ENCODE results near the gene SPRR2D. TPM values are rescaled to one million over a fixed set of nuclear protein-coding genes. Genes with fewer than 3 reads are reported as not detected.
A peak's percentile ranks its signal among the peaks of the same experiment; 100 is the strongest.
"Not testable (repeated sequence)": the region's sequence is repeated elsewhere in the genome, so short reads cannot be mapped to it uniquely, and the experiment has no call there.

The SPRR2D gene
- total RNA-seq, 5 donors from 2014 or later (not counting 1 experiment from before 2014, with no cell fraction given) = not detected

DNA sequence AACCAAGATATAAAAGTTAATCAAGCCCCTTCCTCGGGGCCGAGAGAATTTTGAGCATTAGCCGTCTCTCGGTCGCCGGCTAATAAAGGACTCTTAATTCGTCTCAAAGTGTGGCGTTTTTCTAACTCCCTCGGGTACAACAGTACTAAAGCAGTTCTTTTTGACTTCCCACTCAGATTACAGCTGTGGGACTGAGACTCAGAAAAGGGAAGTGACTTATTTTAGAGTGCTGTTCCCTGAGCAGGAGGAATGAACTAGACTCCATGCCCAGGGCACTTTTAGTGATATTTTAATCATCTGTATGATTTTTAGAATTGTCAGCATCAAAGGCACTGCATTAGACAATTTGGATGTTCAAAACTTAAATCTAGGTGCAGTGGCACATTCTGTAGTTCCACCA is 18.6 kb downstream of the SPRR2D start:
- POLR2A ChIA-PET; H3K4me1 ChIP-seq (ENCODE audit: control insufficient read depth in 1 of 2, extremely low read depth in 1 of 2, insufficient read depth in 2 of 2, low read length in 2 of 2); H3K36me3 Mint-ChIP-seq; H3K4me3 Mint-ChIP-seq; H3K4me1 Mint-ChIP-seq; H3K27ac ChIP-seq (ENCODE audit: low read length); H3K9me3 Mint-ChIP-seq; H3K36me3 ChIP-seq (ENCODE audit: control insufficient read depth in 2 of 2, extremely low read depth in 1 of 2, insufficient read depth in 1 of 2, low read length in 1 of 2); H3K27ac Mint-ChIP-seq; CTCF ChIA-PET; ATAC-seq (replicated peaks in 1 of 4); DNase-seq; H3K4me3 ChIP-seq (ENCODE audit: control insufficient read depth in 1 of 2, extremely low read depth in 1 of 2, low read length in 1 of 2); H3K9me3 ChIP-seq: not testable (repeated sequence)
- no CpG with 5 or more reads among the region's 9 CpGs for WGBS (ENCODE audit: insufficient coverage)
- peaks cover 35 to 40% of the 10 kb centered on the region in 2 donors for H3K27me3 Mint-ChIP-seq
- peaks cover 2 to 12% of the 10 kb centered on the region in 2 experiments for H3K27me3 ChIP-seq (replicated peaks in 1 of 2; ENCODE audit: control insufficient read depth in 2 of 2, extremely low read depth in 1 of 2, insufficient read depth in 2 of 2, low read length in 1 of 2)

DNA sequence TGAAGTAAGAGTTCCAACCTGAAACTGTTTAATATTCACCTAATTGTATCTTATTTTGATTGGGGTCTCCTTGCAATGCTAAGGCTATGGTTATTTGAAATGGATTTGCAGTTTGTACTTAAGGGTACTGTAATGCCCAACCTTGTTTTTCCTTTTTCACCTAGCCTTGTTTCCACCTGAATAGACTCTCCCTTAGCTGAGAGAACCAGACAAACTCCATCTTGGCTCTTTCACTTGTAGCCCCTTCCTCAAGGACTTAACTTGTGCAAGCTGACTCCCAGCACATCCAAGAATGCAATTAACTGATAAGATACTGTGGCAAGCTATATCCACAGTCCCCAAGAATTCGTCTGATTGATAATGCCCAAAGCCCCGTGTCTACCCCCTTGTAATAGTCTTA is 19.1 kb downstream of the SPRR2D start:
- DNase-seq; H3K36me3 ChIP-seq (ENCODE audit: control insufficient read depth in 2 of 2, extremely low read depth in 1 of 2, insufficient read depth in 1 of 2, low read length in 1 of 2); H3K9me3 ChIP-seq; H3K4me1 ChIP-seq (ENCODE audit: control insufficient read depth in 1 of 2, extremely low read depth in 1 of 2, insufficient read depth in 2 of 2, low read length in 2 of 2); ATAC-seq (replicated peaks in 1 of 4); H3K4me3 ChIP-seq (ENCODE audit: control insufficient read depth in 1 of 2, extremely low read depth in 1 of 2, low read length in 1 of 2); H3K4me3 Mint-ChIP-seq; H3K36me3 Mint-ChIP-seq; POLR2A ChIA-PET; H3K4me1 Mint-ChIP-seq; CTCF ChIA-PET; H3K27ac ChIP-seq (ENCODE audit: low read length); H3K27ac Mint-ChIP-seq; H3K9me3 Mint-ChIP-seq: not testable (repeated sequence)
- peaks cover 2 to 12% of the 10 kb centered on the region in 2 experiments for H3K27me3 ChIP-seq (replicated peaks in 1 of 2; ENCODE audit: control insufficient read depth in 2 of 2, extremely low read depth in 1 of 2, insufficient read depth in 2 of 2, low read length in 1 of 2)
- WGBS (ENCODE audit: insufficient coverage) = no CpG with 5 or more reads among the region's 2 CpGs
- peaks cover 35 to 41% of the 10 kb centered on the region in 2 donors for H3K27me3 Mint-ChIP-seq

DNA sequence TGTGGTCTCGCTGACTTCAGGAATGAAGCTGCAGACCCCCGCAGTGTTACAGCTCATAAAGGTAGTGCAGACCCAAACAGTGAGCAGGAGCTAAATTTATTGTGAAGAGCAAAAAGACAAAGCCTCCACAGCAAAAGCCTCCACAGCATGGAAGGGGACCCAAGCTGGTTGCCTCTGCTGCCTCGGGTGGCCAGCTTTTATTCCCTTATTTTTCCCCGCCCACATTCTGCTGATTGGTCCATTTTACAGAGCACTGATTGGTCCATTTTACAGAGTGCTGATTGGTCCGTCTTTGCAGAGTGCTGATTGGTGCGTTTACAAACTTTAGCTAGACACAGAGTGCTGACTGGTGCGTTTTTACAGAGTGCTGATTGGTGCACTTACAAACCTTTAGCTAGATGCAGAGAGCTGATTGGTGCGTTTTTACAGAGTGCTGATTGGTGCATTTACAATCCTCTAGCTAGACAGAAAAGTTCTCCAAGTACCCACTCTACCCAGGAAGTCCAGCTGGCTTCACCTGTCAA is 29.6 kb downstream of the SPRR2D start:
- WGBS (ENCODE audit: insufficient coverage) = 76% methylated on average over 5 of the region's 8 CpGs
- ATAC-seq (replicated peaks in 1 of 4); POLR2A ChIA-PET; H3K4me1 Mint-ChIP-seq; H3K27ac ChIP-seq (ENCODE audit: low read length); CTCF ChIA-PET; H3K36me3 ChIP-seq (ENCODE audit: control insufficient read depth in 2 of 2, extremely low read depth in 1 of 2, insufficient read depth in 1 of 2, low read length in 1 of 2); H3K9me3 Mint-ChIP-seq; H3K9me3 ChIP-seq; H3K36me3 Mint-ChIP-seq; DNase-seq; H3K4me1 ChIP-seq (ENCODE audit: control insufficient read depth in 1 of 2, extremely low read depth in 1 of 2, insufficient read depth in 2 of 2, low read length in 2 of 2); H3K27me3 ChIP-seq (replicated peaks in 1 of 2; ENCODE audit: control insufficient read depth in 2 of 2, extremely low read depth in 1 of 2, insufficient read depth in 2 of 2, low read length in 1 of 2); H3K4me3 ChIP-seq (ENCODE audit: control insufficient read depth in 1 of 2, extremely low read depth in 1 of 2, low read length in 1 of 2); H3K4me3 Mint-ChIP-seq; H3K27ac Mint-ChIP-seq: not testable (repeated sequence)
- peaks cover 5 to 13% of the 10 kb centered on the region in 2 donors for H3K27me3 Mint-ChIP-seq

DNA sequence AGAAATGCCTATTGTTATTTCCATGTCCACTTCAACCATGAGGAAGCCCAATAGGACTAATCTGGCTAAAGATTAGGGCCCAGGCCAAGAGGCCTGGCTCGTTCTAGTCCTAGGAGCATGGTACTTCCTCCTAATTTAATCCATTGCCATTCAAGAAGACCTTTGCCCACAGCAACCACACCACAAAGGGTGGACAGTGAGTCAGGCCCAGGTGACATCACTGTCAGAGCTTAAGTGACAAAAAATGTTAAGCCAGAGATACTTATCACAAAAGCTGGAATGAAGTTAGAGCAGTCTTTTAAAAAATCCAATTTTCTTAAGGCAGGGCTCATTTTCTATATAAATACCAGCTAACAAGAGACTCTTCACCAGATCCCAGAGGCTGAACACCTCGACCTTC is 39.5 kb downstream of the SPRR2D start, which contains the start of gene SPRR3:
Gene SPRR3, plus strand, starts transcription at position 368 of the 400 bp plus-strand sequence. CDS start 1,272 bp downstream, outside the sequence.
- Mint-ChIP-seq H3K27me3 (peaks cover 21 to 24% of the 10 kb centered on the region in 2 donors), H3K9me3 (no peaks in the 10 kb centered on the region), H3K36me3 (no peaks in the 10 kb centered on the region), H3K27ac (peak within 1 kb of the TSS in 1 of 2 donors; percentile 16), H3K4me3 (no peak within 1 kb of the TSS), H3K4me1 (no peaks in the 10 kb centered on the region)
- CTCF ChIA-PET = no interaction called here
- Histone ChIP-seq H3K27me3 (replicated peaks in 1 of 2; ENCODE audit: control insufficient read depth in 2 of 2, extremely low read depth in 1 of 2, insufficient read depth in 2 of 2, low read length in 1 of 2) (peaks cover 0 to 10% of the 10 kb centered on the region in 2 experiments), H3K27ac (ENCODE audit: low read length) (no peak within 1 kb of the TSS), H3K36me3 (ENCODE audit: control insufficient read depth in 2 of 2, extremely low read depth in 1 of 2, insufficient read depth in 1 of 2, low read length in 1 of 2) (no peaks in the 10 kb centered on the region), H3K4me3 (ENCODE audit: control insufficient read depth in 1 of 2, extremely low read depth in 1 of 2, low read length in 1 of 2) (no peak within 1 kb of the TSS), H3K4me1 (ENCODE audit: control insufficient read depth in 1 of 2, extremely low read depth in 1 of 2, insufficient read depth in 2 of 2, low read length in 2 of 2) (no peaks in the 10 kb centered on the region), H3K9me3 (no peaks in the 10 kb centered on the region)
- POLR2A ChIA-PET = no interaction called here
- 80% methylated on average over 1 of the region's 2 CpGs for WGBS (ENCODE audit: insufficient coverage)
- DNase-seq (no peak), ATAC-seq (replicated peaks in 1 of 4) (no peak)

DNA sequence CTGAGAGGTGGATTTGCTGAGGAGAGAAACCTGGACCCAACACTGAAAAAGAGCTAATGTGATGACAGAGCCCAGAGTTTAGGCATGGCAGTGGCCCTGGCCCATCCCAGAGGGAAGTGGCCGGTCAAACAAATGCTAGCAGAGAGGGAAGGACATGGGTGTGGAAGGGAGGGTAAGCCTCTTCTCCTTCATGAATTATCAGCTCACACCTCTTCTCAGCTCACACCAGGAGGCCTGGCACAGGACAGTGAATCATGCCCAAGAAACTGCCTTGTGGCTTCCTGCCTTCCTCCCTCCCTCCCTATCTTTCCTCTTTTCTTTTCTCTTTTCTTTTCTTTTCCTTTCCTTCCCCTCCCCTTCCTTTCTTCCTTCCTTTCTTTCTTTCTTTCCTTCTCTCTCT is 40.6 kb downstream of the SPRR2D start:
- no peak for ATAC-seq (replicated peaks in 1 of 4)
- Histone ChIP-seq H3K27me3 (replicated peaks in 1 of 2; ENCODE audit: control insufficient read depth in 2 of 2, extremely low read depth in 1 of 2, insufficient read depth in 2 of 2, low read length in 1 of 2) (peaks cover 2 to 10% of the 10 kb centered on the region in 2 experiments), H3K27ac (ENCODE audit: low read length) (no peak overlapping the region), H3K36me3 (ENCODE audit: control insufficient read depth in 2 of 2, extremely low read depth in 1 of 2, insufficient read depth in 1 of 2, low read length in 1 of 2) (no peaks in the 10 kb centered on the region), H3K4me1 (ENCODE audit: control insufficient read depth in 1 of 2, extremely low read depth in 1 of 2, insufficient read depth in 2 of 2, low read length in 2 of 2) (no peaks in the 10 kb centered on the region), H3K4me3 (ENCODE audit: control insufficient read depth in 1 of 2, extremely low read depth in 1 of 2, low read length in 1 of 2) (no peak overlapping the region), H3K9me3 (no peaks in the 10 kb centered on the region)
- no CpG with 5 or more reads among the region's 1 CpG for WGBS (ENCODE audit: insufficient coverage)
- POLR2A ChIA-PET = no interaction called here
- H3K27me3 Mint-ChIP-seq = peaks cover 21 to 28% of the 10 kb centered on the region in 2 donors
- H3K36me3 Mint-ChIP-seq = no peaks in the 10 kb centered on the region
- DNase-seq = no peak
- peak overlapping the region in 1 of 2 donors; percentile 16 for H3K27ac Mint-ChIP-seq
- no peak overlapping the region for H3K4me3 Mint-ChIP-seq
- H3K4me1 Mint-ChIP-seq = no peaks in the 10 kb centered on the region
- H3K9me3 Mint-ChIP-seq = peaks cover 0 to 4% (median 0%) of the 10 kb centered on the region in 3 donors
- CTCF ChIA-PET = interaction anchor here in 1 of 2 donors (0.7 kb wide), 1 partner anchor 8 kb away, joined by 14 read pairs; no protein-coding TSS in a partner anchor

DNA sequence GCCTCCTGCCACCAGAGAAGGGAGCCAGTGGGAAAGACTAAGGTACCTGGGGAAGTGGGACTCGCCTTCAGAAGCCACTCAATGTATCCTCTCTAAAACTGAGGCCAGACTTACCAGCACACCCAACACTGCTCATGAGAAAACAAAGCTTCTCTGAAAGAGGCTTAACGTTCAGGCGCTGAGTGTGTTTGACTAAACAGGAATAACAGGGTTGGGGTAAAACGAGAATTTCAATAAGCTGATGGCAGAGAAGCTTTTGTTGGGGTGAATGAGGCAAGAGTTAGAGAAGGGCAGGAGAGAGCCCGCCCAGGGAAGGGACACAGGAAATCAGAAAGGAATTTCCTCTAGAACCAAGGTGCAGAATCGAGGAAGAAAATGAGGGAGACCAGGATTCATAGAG is 41.1 kb downstream of the SPRR2D start:
- no peaks in the 10 kb centered on the region for H3K4me1 ChIP-seq (ENCODE audit: control insufficient read depth in 1 of 2, extremely low read depth in 1 of 2, insufficient read depth in 2 of 2, low read length in 2 of 2)
- peaks cover 21 to 29% of the 10 kb centered on the region in 2 donors for H3K27me3 Mint-ChIP-seq
- H3K36me3 ChIP-seq (ENCODE audit: control insufficient read depth in 2 of 2, extremely low read depth in 1 of 2, insufficient read depth in 1 of 2, low read length in 1 of 2) = no peaks in the 10 kb centered on the region
- no peak overlapping the region for H3K27ac Mint-ChIP-seq
- ATAC-seq (replicated peaks in 1 of 4) (no peak), DNase-seq (no peak)
- 70% methylated on average over 5 of the region's 6 CpGs for WGBS (ENCODE audit: insufficient coverage)
- no peak overlapping the region for H3K27ac ChIP-seq (ENCODE audit: low read length)
- ChIA-PET CTCF (no interaction called here), POLR2A (no interaction called here)
- H3K4me3 Mint-ChIP-seq = no peak overlapping the region
- no peak overlapping the region for H3K4me3 ChIP-seq (ENCODE audit: control insufficient read depth in 1 of 2, extremely low read depth in 1 of 2, low read length in 1 of 2)
- H3K9me3 Mint-ChIP-seq = peaks cover 0 to 7% (median 0%) of the 10 kb centered on the region in 3 donors
- peaks cover 2 to 10% of the 10 kb centered on the region in 2 experiments for H3K27me3 ChIP-seq (replicated peaks in 1 of 2; ENCODE audit: control insufficient read depth in 2 of 2, extremely low read depth in 1 of 2, insufficient read depth in 2 of 2, low read length in 1 of 2)
- no peaks in the 10 kb centered on the region for H3K4me1 Mint-ChIP-seq
- H3K36me3 Mint-ChIP-seq = no peaks in the 10 kb centered on the region
- no peaks in the 10 kb centered on the region for H3K9me3 ChIP-seq

DNA sequence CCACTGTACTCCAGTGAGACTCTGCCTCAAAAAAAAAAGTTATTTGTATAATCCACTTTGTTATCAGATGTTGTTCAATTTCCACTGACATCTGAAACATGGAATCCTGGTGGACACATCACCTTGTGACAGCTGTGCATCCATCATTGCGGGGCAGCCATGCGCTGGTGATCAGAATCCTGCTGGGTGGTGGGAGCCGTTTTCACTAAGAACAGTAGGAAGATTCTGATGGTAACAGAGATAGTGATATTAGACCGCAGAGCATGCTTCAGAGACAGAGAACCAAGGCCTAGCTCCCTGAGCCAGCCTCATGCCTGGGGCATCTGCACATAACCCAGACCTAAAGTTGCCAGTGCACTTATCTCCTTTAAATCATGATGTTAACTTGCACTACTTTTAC is 42.4 kb downstream of the SPRR2D start:
- Mint-ChIP-seq H3K27ac (no peak overlapping the region), H3K36me3 (no peaks in the 10 kb centered on the region), H3K4me3 (no peak overlapping the region), H3K9me3 (peaks cover 0 to 7% (median 0%) of the 10 kb centered on the region in 3 donors), H3K4me1 (no peaks in the 10 kb centered on the region), H3K27me3 (peaks cover 21 to 29% of the 10 kb centered on the region in 2 donors)
- DNase-seq (no peak), ATAC-seq (replicated peaks in 1 of 4) (no peak)
- Histone ChIP-seq H3K9me3 (no peaks in the 10 kb centered on the region), H3K4me3 (ENCODE audit: control insufficient read depth in 1 of 2, extremely low read depth in 1 of 2, low read length in 1 of 2) (no peak overlapping the region), H3K4me1 (ENCODE audit: control insufficient read depth in 1 of 2, extremely low read depth in 1 of 2, insufficient read depth in 2 of 2, low read length in 2 of 2) (no peaks in the 10 kb centered on the region), H3K36me3 (ENCODE audit: control insufficient read depth in 2 of 2, extremely low read depth in 1 of 2, insufficient read depth in 1 of 2, low read length in 1 of 2) (no peaks in the 10 kb centered on the region), H3K27ac (ENCODE audit: low read length) (no peak overlapping the region), H3K27me3 (replicated peaks in 1 of 2; ENCODE audit: control insufficient read depth in 2 of 2, extremely low read depth in 1 of 2, insufficient read depth in 2 of 2, low read length in 1 of 2) (peaks cover 2 to 10% of the 10 kb centered on the region in 2 experiments)
- WGBS (ENCODE audit: insufficient coverage) = 74% methylated on average over 4 of the region's 4 CpGs
- ChIA-PET POLR2A (no interaction called here), CTCF (no interaction called here)
